ENCODE data around the gene RNF111.

The RNF111 gene

DNA sequence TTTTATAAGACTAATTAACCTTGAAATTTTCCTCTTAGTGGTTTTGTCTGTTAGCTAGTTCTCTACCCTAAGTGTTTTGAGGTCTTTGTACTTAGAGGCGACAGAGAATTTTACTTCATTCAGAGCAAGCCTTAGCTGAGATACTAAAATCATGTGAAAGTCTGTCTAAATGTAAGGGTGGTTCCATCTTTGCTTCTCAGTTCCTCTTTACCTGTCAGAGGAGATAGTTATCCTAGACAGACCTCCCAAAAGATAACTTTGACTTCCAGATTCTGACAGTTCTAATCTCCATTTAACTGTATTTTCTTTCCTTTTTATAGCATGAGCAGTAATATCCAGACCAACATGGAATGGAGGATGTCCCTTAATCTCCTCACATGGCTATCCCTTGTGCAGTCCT is 34.7 kb downstream of the RNF111 start:
- no peak overlapping the region for H3K4me3 ChIP-seq (ENCODE audit: control insufficient read depth, low read depth, low read length)
- DNase-seq (ENCODE audit: low read depth): no peak
- no peak for TF ChIP-seq CTCF (conservative IDR thresholded peaks at IDR 0.05; ENCODE audit: control insufficient read depth, insufficient read depth, low read depth, low read length)

- DNase-seq (ENCODE audit: low read depth): no peak
These were observed 38.7 kb downstream of the RNF111 start for GRCh38 chr15:59026207-59026606.

DNA sequence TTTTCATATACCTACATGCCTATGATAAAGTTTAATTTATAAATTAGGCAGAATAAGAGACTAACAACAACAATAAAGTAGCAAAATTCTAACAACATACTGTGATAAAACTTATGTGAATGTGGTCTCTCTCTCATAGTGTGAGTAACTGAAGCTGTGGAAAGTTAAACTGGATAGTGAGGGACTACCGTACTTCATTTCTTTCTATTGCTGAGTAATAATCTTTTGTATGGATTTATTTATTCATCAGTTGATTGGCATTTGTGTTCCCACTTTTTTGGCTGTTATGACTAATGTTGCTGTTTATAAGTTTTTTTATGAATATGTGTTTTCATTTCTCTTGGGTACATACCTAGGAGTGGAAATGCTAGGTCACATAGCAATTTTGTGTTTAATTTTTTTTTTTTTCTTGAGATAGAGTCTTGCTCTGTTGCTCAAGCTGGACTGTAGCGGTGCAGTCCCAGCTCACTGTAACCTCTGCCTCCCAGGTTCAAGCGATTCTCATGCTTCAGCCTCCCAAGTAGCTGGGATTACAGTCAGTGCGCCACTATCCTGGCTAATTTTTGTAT is 41.0 kb downstream of the RNF111 start:
- TF ChIP-seq CTCF (conservative IDR thresholded peaks at IDR 0.05; ENCODE audit: control insufficient read depth, insufficient read depth, low read depth, low read length): no peak
- no peak overlapping the region for H3K4me3 ChIP-seq (ENCODE audit: control insufficient read depth, low read depth, low read length)
- no peak for DNase-seq (ENCODE audit: low read depth)

More at GRCh38 chr15:59026207-59026606, 38.7 kb downstream of the RNF111 start:
- no peak overlapping the region for H3K4me3 ChIP-seq (ENCODE audit: control insufficient read depth, low read depth, low read length)
- no peak for TF ChIP-seq CTCF (conservative IDR thresholded peaks at IDR 0.05; ENCODE audit: control insufficient read depth, insufficient read depth, low read depth, low read length)

DNA sequence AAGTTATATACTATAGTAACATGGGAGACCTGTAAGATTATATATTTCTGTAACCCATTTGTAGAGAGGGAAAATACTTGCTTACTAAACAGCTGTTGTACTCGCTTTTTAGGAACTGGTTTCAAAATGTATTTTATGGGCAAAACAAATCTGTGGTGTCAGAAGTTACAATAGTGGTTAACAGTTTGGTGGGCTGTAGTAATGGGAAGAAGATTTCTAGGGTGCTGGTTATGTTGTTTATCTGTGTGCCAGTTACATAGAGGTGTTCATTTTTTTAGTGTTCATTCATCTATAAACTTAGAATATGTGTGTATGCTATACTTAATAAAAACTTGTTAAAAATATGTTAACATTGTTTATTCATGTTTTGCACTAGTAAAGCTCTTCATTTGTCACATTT is 42.1 kb downstream of the RNF111 start:
- no peak for TF ChIP-seq CTCF (conservative IDR thresholded peaks at IDR 0.05; ENCODE audit: control insufficient read depth, insufficient read depth, low read depth, low read length)
- no peak for DNase-seq (ENCODE audit: low read depth)

DNA sequence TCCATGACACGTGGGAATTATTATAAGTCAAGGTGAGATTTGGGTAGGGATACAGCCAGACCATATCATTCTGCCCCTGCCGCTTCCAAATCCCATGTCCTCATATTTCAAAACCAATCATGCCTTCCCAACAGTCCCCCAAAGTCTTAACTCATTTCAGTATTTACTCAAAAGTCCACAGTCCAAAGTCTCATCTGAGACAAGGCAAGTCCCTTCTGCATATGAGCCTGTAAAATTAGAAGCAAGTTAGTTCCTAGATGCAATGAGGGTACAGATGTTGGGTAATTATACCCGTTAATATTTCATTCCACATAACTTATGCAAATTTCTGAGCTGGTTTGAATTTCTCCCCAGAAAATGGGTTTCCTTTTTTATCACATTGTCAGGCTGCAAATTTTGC is 47.7 kb downstream of the RNF111 start:
- DNase-seq (ENCODE audit: low read depth): no peak
- TF ChIP-seq CTCF (conservative IDR thresholded peaks at IDR 0.05; ENCODE audit: control insufficient read depth, insufficient read depth, low read depth, low read length): no peak
- H3K4me3 ChIP-seq (ENCODE audit: control insufficient read depth, low read depth, low read length): no peak overlapping the region

More for the DNA sequence above, 42.1 kb downstream of the RNF111 start:
- no peak overlapping the region for H3K4me3 ChIP-seq (ENCODE audit: control insufficient read depth, low read depth, low read length)

DNA sequence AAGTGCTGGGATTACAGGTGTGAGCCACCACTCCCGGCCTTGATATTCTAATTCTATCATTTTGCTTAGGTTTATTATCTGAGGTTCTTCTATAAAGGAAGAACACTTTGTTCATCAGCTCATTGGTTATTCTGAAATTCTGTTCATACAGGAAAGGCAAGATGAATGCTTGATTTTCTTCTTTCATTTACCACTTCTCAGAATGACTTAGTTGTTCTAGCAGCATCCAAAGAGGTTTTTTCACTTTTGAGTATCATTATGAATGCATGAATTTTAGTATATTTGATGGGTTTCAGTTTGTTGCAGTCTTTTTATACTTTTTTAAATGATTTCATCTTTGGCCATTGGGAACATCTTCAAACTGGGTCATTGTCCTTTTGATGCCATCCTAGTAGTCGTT is 51.8 kb downstream of the RNF111 start:
- no peak for TF ChIP-seq CTCF (conservative IDR thresholded peaks at IDR 0.05; ENCODE audit: control insufficient read depth, insufficient read depth, low read depth, low read length)

DNA sequence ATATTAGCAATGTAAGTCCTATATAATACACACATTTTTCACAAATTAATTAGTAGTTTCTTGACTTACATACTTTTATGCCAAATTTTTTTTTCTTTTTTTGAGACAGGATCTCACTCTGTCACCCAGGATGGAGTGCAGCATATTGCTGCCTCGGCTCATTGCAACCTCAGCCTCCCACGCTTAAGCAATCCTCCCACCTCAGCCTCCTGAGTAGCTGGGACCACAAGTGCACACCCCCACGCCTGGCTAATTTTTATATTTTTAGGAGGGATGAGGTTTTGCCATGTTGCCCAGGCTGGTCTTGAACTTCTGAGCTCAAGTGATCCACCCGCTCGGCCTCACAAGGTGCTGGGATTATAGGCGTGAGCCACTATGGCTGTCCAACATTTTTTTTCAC is 54.6 kb downstream of the RNF111 start:
- H3K4me3 ChIP-seq (ENCODE audit: control insufficient read depth, low read depth, low read length): no peak overlapping the region
- TF ChIP-seq CTCF (conservative IDR thresholded peaks at IDR 0.05; ENCODE audit: control insufficient read depth, insufficient read depth, low read depth, low read length): no peak
- DNase-seq (ENCODE audit: low read depth): no peak

More for the DNA sequence above, 51.8 kb downstream of the RNF111 start:
- DNase-seq (ENCODE audit: low read depth): no peak
- H3K4me3 ChIP-seq (ENCODE audit: control insufficient read depth, low read depth, low read length): no peak overlapping the region

Measured in fibroblast of mammary gland (primary cell).